H1 (cell line): ENCODE results near the gene HOXB8. TPM values are rescaled to one million over a fixed set of nuclear protein-coding genes. Genes with fewer than 3 reads are reported as not detected.
A peak's percentile ranks its signal among the peaks of the same experiment; 100 is the strongest.

Source experiments
- ASH2L ChIP-seq: fragments of 200-600, 300-600 bp; sonication (generic); IDR thresholded peaks from one replicate; pipeline ENCODE4 v1.7.1; 2017; ENCODE audit warnings: low read length
- BACH1 ChIP-seq: IDR thresholded peaks from 2 replicates; pipeline ENCODE4 v1.6.1; 2012; ENCODE audit warnings: low read length, improper control_type of control experiment
- BCL11A ChIP-seq, 2 experiments: IDR thresholded peaks; one replicate each; pipeline ENCODE4 v1.6.1; 2011; ENCODE audit warnings: low read depth in 2 of 2, low read length in 2 of 2, mild to moderate bottlenecking in 2 of 2
- CBX5 ChIP-seq: fragments of 300-800, 300-1000 bp; sonication (generic); IDR thresholded peaks from 2 replicates; pipeline ENCODE4 v1.7.1; 2016; ENCODE audit warnings: antibody characterized with exemption, low read length, low read depth
- CBX8 ChIP-seq: fragments of 300-800, 300-1000 bp; sonication (generic); IDR thresholded peaks from 2 replicates; pipeline ENCODE4 v1.7.1; 2016; ENCODE audit warnings: low read depth, low read length, borderline replicate concordance
- CTBP2 ChIP-seq: IDR thresholded peaks from 2 replicates; pipeline ENCODE4 v1.7.0; 2011; ENCODE audit warnings: borderline replicate concordance, mild to moderate bottlenecking, moderate library complexity, mixed read lengths, low read length; ENCODE audit not compliant: insufficient read depth, insufficient read length
- E2F6 ChIP-seq: IDR thresholded peaks from 2 replicates; pipeline ENCODE4 v1.6.1; 2012; ENCODE audit warnings: inconsistent platforms
- GTF2F1 ChIP-seq: IDR thresholded peaks from 2 replicates; pipeline ENCODE4 v1.6.1; 2012; ENCODE audit warnings: low read depth, low read length, improper control_type of control experiment, borderline replicate concordance
- KDM4A ChIP-seq: IDR thresholded peaks from one replicate; pipeline ENCODE4 v1.7.1; 2012; ENCODE audit warnings: low read depth, mild to moderate bottlenecking, moderate library complexity, low read length, inconsistent platforms; ENCODE audit not compliant: severe bottlenecking
- RAD21 ChIP-seq, 2 experiments: IDR thresholded peaks in 1 of 2; conservative IDR thresholded peaks in 1 of 2; 2 replicates each; pipeline ENCODE4 v1.6.1; 2011; ENCODE audit warnings: low read depth in 2 of 2, low read length in 2 of 2, improper control_type of control experiment in 1 of 2, inconsistent platforms in 1 of 2, mild to moderate bottlenecking in 1 of 2, moderate library complexity in 1 of 2
- RBBP5 ChIP-seq: IDR thresholded peaks from 2 replicates; pipeline ENCODE4 v1.7.1; 2012; ENCODE audit warnings: low read depth, mild to moderate bottlenecking, inconsistent platforms, low read length, moderate library complexity, borderline replicate concordance
- RNF2 ChIP-seq: fragments of 200-900, 300-1000 bp; sonication (generic); IDR thresholded peaks from 2 replicates; pipeline ENCODE4 v1.7.1; 2016; ENCODE audit warnings: borderline replicate concordance, low read depth, mild to moderate bottlenecking, antibody characterized with exemption, low read length; ENCODE audit not compliant: poor library complexity, severe bottlenecking; ENCODE audit errors: missing control alignments
- RXRA ChIP-seq: IDR thresholded peaks from 2 replicates; pipeline ENCODE4 v1.6.1; 2011; ENCODE audit warnings: low read depth, mild to moderate bottlenecking, low read length, moderate library complexity; ENCODE audit not compliant: insufficient read depth
- SIN3A ChIP-seq, 2 experiments: IDR thresholded peaks in 1 of 2; conservative IDR thresholded peaks in 1 of 2; 2 replicates each; pipeline ENCODE4 v1.6.1; 2011 to 2012; ENCODE audit warnings: low read length in 2 of 2, improper control_type of control experiment in 1 of 2, low read depth in 1 of 2, mild to moderate bottlenecking in 1 of 2
- SIRT6 ChIP-seq: IDR thresholded peaks from one replicate; pipeline ENCODE4 v1.7.1; 2012; ENCODE audit warnings: low read length, inconsistent platforms
- SIX5 ChIP-seq: IDR thresholded peaks from 2 replicates; pipeline ENCODE4 v1.6.1; 2011; ENCODE audit warnings: mild to moderate bottlenecking, low read depth, low read length
- TCF12 ChIP-seq: IDR thresholded peaks from 2 replicates; pipeline ENCODE4 v1.6.1; 2011; ENCODE audit warnings: low read depth, mild to moderate bottlenecking, low read length
- YY1 ChIP-seq: IDR thresholded peaks from 2 replicates; pipeline ENCODE4 v1.6.1; 2011; ENCODE audit warnings: low read depth, mild to moderate bottlenecking, low read length
- ZNF274 ChIP-seq: IDR thresholded peaks from 2 replicates; pipeline ENCODE4 v1.7.0; 2012; ENCODE audit warnings: low read length, borderline replicate concordance; ENCODE audit errors: extremely low read depth
- polyA plus RNA-seq, 7 experiments: library from polyadenylated mRNA; depleted of rRNA in 3 of 7; stranded (reverse) in 5 of 7; unstranded in 2 of 7; fragments of >200 nt in 5 of 7; fragments of 200-250 nt in 2 of 7; gene quantifications; 1 replicate in 5 of 7; 2 replicates in 1 of 7; 4 replicates in 1 of 7; pipeline versions ENCODE4 v1.2.1 to v1.2.3, GENCODE V29; 2011 to 2013; ENCODE audit warnings: missing spikeins in 2 of 7, mixed read lengths in 2 of 7
- total RNA-seq: library from RNA; stranded (reverse); fragmentation: NEBNext Ultra II Directional; extraction: Animal tissue kit (Norgen Biotek cat#: 25700); gene quantifications from 2 replicates; pipeline ENCODE4 v1.2.1, GENCODE V29; 2021

Gene HOXB8
- total and polyA plus RNA-seq, 2 of the 8 experiments (the other 6 are each of a cell fraction or from before 2014, with no cell fraction given) = not detected

GRCh38 chr17:48642059-48642842, 27.2 kb upstream of the HOXB8 start (continued):
- TF ChIP-seq RNF2 (peak; percentile 31), ZNF274 (no peak), TCF12 (0 out of 2 replicates have a peak, but pooled peaks have one; percentile 43), RXRA (no peak), CBX8 (0 out of 2 replicates have a peak, but pooled peaks have one; percentile 34), CBX5 (no peak), BCL11A (IDR thresholded peaks at IDR 0.05; ENCODE audit: low read depth in 2 of 2, low read length in 2 of 2) (no peak), GTF2F1 (no peak), RAD21 (IDR thresholded peaks at IDR 0.05 in 1 of 2, conservative IDR thresholded peaks at IDR 0.05 in 1 of 2; ENCODE audit: low read depth in 2 of 2, low read length in 2 of 2) (peak in 1 of 2 experiments; percentile 28; a peak in 2 of 4 replicates), CTBP2 (peak; percentile 29), SIN3A (conservative IDR thresholded peaks at IDR 0.05 in 1 of 2, IDR thresholded peaks at IDR 0.05 in 1 of 2; ENCODE audit: low read depth in 1 of 2, low read length in 2 of 2) (0 out of 4 replicates have a peak, but pooled peaks of 1 of the 2 experiments have one; percentile 33), E2F6 (no peak), SIRT6 (no peak), YY1 (0 out of 2 replicates have a peak, but pooled peaks have one; percentile 12), SIX5 (no peak), ASH2L (no peak), RBBP5 (no peak), KDM4A (no peak), BACH1 (no peak)
